Measurements from ENCODE around the gene UBE2E3.
A peak's percentile ranks its signal among the peaks of the same experiment; 100 is the strongest.

UBE2E3 gene

DNA sequence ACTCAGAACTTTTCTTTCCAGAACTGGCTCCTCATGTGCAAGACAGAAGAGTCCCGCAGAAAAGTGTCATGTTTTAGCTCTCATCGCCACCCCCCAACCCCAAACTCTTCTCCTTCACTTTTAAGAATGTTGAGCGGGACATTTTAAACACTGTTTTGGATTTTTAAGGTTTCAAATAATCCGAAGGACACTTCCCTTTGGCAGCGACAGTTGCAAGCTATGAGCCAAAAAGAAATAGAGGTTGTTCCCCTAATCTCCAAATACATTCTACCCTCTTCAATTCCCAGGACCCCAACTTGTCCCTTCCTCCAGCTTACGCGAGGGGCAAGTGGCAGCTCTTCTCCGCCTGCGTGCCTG, 678 bp upstream of the UBE2E3 start:
- DNase-seq = no peak

GRCh38 chr2:180980943-180981911, 822 bp downstream of the UBE2E3 start:
- DNase-seq = peak; percentile 48

- DNase-seq = peak; percentile 68
Observed at GRCh38 chr2:180983468-180984242, 3.2 kb downstream of the UBE2E3 start.

GRCh38 chr2:180985771-180986395, 5.5 kb downstream of the UBE2E3 start:
- peak; percentile 7 for DNase-seq

GRCh38 chr2:180987146-180987545, 6.7 kb downstream of the UBE2E3 start:
- DNase-seq = no peak

DNA sequence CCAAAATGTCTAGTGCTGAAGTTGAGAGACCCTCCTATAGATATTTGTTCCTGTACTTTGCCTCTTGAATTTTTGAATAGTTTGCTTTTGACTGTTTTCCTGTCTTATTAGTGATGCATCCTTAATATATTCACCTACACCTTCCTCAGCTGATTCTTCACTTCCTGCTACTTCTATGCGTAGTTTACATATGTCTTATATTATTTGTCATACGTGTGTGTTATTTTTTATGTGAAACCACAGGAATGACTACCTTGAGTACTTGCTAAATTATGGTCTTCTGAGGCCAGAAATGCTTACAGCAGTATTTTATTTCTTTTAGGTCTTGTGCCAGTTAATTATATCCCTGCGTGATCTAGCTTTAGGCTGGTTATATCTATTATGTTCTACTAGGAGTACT, 9.9 kb downstream of the UBE2E3 start:
- DNase-seq = no peak

DNA sequence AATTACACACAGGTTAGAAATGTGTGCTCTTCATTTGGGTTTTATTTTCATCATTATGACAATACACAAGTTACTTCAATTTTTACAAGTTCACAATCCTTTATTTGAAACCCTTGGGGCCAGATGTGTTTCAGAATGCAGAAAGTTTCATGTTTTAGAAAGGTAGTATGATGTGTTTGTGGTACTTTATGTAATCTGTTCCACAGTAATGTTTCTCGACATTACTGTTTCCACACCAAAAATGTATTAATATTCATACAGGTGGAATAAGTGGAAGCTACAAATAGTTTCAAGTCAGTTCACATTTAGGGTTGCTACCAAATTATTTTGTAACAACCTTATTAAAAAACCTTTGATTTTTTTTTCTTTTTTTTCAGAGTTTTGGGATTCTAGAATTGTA, 10.4 kb downstream of the UBE2E3 start:
- DNase-seq = no peak

DNA sequence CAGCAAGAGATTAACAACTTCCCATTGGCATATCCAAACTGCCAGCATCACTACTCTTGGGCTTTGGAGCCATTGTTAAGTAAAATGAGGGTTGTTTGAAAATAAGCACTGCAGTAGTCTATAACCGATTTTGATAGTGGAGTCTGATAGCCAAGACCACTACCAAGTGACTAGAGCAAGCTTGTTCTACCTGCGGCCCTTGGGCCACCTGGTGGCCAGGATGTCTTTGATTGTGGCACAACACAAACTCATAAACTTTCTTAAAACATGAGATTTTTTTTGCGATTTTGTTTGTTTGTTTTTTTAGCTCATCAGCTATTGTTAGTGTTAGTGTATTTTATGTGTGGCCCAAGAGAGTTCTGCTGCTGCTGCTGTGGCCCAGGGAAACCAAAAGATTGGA, 11.0 kb downstream of the UBE2E3 start:
- no peak for DNase-seq

GRCh38 chr2:180991820-180992219, 11.4 kb downstream of the UBE2E3 start:
- no peak for DNase-seq

DNA sequence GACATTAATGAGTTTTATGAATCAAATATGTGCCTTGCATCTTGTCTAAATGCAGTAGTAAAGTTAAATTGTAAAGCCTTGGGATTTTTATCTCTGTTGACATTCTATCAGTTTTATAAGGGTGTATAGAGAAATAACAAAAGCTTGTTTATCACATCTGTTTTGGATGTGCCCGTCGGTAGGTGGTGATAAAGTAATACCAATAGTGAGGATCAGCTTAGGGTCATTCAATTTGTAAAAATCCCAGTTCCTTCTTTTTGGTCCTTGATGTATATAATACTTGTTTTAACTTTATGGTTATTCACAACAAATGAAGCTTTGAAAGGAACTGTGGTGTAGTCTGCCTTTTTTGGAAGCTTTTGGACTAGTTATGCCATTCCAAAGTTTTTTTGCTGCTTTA, 12.6 kb downstream of the UBE2E3 start:
- DNase-seq = no peak

GRCh38 chr2:180999274-180999964, 19.0 kb downstream of the UBE2E3 start:
- no peak for DNase-seq

GRCh38 chr2:181004647-181005325, 24.4 kb downstream of the UBE2E3 start:
- DNase-seq = no peak

- no peak for DNase-seq
Observed at GRCh38 chr2:181005326-181005655, 24.9 kb downstream of the UBE2E3 start.

DNA sequence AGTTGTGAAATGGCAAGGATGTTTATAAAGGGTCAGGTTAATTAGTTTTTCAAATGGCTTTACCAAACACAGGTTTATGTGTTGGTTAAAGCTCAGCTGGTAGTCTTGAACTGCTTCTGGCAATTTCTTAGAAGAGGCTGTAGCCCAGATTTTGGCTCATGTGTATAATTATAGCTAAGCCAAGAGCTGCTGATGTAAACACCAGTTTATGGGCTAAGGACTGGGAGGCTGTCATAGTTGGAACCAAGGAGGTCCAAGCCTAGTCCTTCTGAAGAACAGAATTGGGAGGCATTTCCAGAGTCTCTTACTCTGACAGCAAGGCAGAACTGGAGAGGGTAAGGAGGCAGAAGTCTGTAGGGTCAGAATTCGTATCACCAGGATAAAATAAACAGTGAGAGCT, 25.4 kb downstream of the UBE2E3 start:
- no peak for DNase-seq

- DNase-seq = no peak
Observed at GRCh38 chr2:181007086-181007837, 26.9 kb downstream of the UBE2E3 start.

DNA sequence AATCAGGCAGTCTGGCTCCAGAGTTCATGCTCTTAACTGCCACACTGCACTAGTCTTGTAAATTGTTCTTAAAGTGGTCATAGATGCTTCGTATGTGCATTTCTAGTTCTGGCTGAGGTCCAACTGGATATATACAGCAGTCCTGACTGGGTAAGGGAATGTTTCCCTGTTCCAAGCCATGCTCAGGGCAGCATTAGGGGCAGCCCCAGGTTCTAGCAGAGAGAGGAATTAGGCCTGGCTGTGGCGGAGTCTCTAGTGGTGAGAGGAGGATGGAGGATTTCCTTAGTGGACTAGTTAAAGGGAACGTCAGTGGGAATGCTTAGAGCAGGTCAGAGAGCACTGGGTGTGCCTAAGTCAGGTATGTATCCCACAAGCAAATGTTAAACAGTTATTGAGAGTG, 28.0 kb downstream of the UBE2E3 start:
- DNase-seq = peak; percentile 38

- DNase-seq = no peak
Observed at GRCh38 chr2:181021199-181021789, 40.9 kb downstream of the UBE2E3 start.

DNA sequence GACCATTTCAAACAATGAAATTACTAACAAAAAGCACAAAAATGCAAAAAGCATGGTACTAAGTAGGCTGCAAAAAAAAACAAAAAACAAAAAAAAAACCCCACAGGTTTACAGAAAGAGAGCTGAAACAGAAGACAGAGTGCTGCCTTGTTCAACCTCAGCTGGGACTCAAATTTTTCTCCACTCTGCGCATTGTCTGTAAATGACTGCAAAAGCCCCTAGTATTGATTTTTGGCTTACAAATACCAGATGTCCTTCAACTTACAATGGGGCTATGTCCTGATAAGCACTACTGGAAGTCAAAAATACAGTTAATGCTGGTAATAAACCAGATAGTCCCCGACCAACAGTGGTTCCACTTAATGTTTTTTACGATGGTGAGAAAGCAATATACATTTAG, 42.2 kb downstream of the UBE2E3 start:
- DNase-seq = peak; percentile 69

DNA sequence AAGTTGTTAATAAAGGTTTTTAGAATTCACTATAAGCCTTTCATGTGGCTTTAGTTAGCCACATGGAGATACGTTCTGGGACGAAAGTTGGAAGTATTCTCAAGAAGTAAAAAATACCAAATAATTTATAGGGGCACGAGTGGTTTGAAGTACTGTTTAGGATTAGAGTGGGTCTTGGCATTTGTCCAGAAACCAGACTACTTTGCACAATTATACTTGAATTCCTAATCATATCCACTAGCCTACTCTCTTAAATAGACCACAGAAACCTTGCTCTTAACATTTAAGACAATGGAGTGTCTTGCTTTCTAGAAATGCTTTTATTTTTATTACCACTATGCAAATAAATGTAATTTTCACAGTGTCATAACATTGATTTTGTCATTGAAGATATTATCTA, 44.6 kb downstream of the UBE2E3 start:
- peak; percentile 81 for DNase-seq

DNA sequence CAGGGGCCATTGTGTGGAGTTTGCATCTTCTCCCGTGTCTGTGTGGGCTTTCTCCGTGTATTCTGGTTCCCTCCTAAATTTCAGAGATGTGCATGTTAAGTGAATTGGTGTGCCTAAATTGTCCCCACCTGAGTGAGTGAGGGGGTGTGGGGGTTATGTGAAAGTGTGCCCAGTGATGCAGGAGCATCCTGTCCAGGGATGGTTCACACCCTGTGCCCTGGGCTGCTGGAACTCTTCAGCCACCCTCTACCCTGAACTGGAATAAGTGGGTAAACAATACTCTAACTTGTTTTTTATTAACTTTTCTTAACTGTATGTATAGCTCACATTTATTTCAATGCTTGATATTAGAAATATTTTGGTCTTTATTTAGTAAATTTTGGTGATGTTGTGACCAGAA, 56.0 kb downstream of the UBE2E3 start:
- no peak for DNase-seq

DNA sequence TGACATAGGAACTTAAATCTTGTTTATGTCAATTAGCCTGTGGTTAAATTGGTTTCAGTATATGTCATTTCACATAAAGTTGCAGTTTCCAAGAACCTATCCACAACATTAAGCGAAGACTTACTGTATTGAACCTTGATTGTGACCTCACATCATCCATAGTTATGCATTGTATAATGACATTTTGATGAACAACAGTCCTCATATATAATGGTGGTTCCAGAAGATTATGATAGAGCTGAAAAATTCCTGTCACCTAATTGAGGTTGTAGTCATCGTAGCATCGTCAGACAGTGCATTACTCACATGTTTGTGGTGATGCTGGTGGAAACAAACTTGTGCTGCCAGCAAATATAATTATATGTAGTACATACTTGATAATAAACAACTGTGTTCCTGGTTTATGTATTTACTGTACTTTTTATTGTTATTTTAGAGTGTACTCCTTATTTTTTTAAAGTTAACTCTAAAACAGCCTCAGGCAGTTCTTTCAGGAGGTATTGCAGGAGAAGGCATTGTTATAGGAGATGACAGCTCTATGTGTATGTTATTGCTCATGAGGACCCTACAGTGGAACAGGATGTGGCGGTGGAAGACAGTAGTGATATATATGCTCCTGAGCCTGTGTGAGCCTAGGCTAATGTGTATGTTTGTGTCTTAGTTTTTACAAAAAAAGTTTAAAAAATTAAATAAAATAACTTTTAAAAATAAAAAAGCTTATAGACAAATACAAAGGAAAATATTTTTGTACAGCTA, 56.6 kb downstream of the UBE2E3 start:
- no peak for DNase-seq

Measured in NCI-H82 (cell line).